Testis (tissue), 3 donors: ENCODE results near the gene ZNF610. TPM values are rescaled to one million over a fixed set of nuclear protein-coding genes. Genes with fewer than 3 reads are reported as not detected.

Experiments
- DNase-seq: peaks from one replicate; pipeline ENCODE4 v3.0.0-alpha.2; 2019
- H3K27ac ChIP-seq, 2 donors: fragments of 200-600 bp; sonication (generic); one replicate each; pipeline ENCODE4 v1.5.1; 2019
- H3K27me3 ChIP-seq: fragments of 200-600 bp; sonication (generic); one replicate; pipeline ENCODE4 v1.5.1; 2019
- H3K36me3 ChIP-seq: fragments of 200-600 bp; sonication (generic); one replicate; pipeline ENCODE4 v1.5.1; 2017; ENCODE audit warnings: low read depth; ENCODE audit errors: missing control alignments
- H3K4me1 ChIP-seq: fragments of 200-600 bp; sonication (generic); one replicate; pipeline ENCODE4 v1.5.1; 2019
- H3K4me3 ChIP-seq, 2 donors: fragments of 200-600 bp; sonication (generic); one replicate each; pipeline ENCODE4 v1.5.1; 2017 to 2019
- H3K9me3 ChIP-seq: fragments of 200-600 bp; sonication (generic); one replicate; pipeline ENCODE4 v1.5.1; 2017
- CTCF ChIP-seq, 3 experiments: fragments of 450-650 bp in 2 of 3; fragments of 200-600 bp in 1 of 3; sonication (generic) in 1 of 3; IDR thresholded peaks; one replicate each; pipeline ENCODE4 v1.5.1; 2016 to 2019; ENCODE audit warnings: antibody characterized with exemption in 3 of 3, mild to moderate bottlenecking in 2 of 3, moderate library complexity in 1 of 3
- POLR2A ChIP-seq: fragments of 450-650 bp; IDR thresholded peaks from one replicate; pipeline ENCODE4 v1.6.1; 2017; ENCODE audit warnings: antibody characterized with exemption, mild to moderate bottlenecking, moderate library complexity
- WGBS, 2 donors: methylation state at CpG; one replicate each; pipeline ENCODE4 v1.1.5; 2018; 5-methylcytosine and 5-hydroxymethylcytosine counted together
- intact Hi-C: fragments of 100-400 bp; cut with DNase I; formaldehyde crosslinking; loops from one replicate; pipeline ENCODE4 v1.15.1; 2023; ENCODE audit warnings: low total_unique reads
- polyA plus RNA-seq: library from polyadenylated mRNA; stranded (reverse); fragments of 350-450 nt; fragmentation: Illumina TruSeq; extraction: RNeasy Lipid Tissue Mini Kit (QIAGEN cat#74804); gene quantifications from one replicate; pipeline ENCODE4 v1.2.3, GENCODE V29; 2014; ENCODE audit warnings: low read depth, low replicate concordance; ENCODE audit not compliant: insufficient read depth
- total RNA-seq, 2 donors: library from RNA; depleted of rRNA; stranded (reverse); fragments of >200 nt; gene quantifications; one replicate each; pipeline ENCODE4 v1.2.3, GENCODE V29; 2016

ZNF610 gene
- total and polyA plus RNA-seq, 3 donors from 2014 or later: 11.1 to 21.5 (median 16.6) TPM

DNA sequence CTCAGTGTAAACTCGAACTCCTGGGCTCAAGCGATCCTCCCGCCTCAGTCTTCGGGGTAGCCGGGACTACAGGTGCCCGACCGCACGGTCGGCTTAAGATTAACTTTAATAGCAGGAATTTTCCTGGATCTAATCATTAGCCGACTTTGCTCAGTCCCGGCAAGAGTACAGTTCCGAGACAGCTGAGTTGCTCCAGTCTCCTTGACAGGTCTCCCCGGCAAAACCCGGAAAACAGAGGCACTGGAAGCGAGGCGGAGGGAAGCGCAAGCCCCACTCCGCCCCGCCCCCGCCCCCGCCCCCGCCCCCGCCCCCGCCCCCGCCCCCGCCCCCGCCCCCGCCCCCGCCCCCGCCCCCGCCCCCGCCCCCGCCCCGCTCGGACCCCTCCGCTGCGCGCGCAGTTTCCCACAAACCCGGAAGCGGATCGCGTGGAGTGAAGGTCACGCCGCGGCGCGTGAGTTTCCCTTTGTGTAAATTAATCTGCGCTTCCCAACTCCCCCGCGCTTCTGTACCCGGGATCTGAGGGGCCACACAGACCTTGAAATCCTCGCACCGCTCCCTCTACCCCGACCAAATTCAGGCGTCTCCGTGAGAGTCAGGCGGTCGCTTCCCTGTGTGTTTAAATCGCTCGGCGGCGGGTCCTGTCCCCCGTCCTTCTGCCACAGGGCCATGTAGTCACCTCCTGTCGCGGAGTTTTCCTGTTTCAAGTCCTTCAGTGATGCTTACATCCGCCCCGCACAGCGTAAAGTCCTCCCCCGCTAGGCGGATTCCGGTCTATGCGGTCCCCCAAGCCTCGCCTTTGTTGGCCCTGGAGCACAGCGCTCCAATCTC is 39.1 kb upstream of the ZNF610 start, which contains the start of gene ZNF480:
Gene ZNF480 (plus strand): TSS at position 397 of the 828 bp plus-strand sequence. CDS start 3,244 bp downstream, outside the sequence.
- intact Hi-C loops: no loop called here

GRCh38 chr19:52297601-52298364 is 38.3 kb upstream of the ZNF610 start:
- no peaks in the 10 kb centered on the region for H3K27me3 ChIP-seq
- intact Hi-C loops: no loop called here
- TF ChIP-seq CTCF (IDR thresholded peaks at IDR 0.05) (no peak), POLR2A (no peak)
- no peaks in the 10 kb centered on the region for H3K9me3 ChIP-seq
- H3K36me3 ChIP-seq: no peaks in the 10 kb centered on the region
- peak overlapping the region; percentile 65 to 84 for H3K4me3 ChIP-seq
- H3K4me1 ChIP-seq: peaks cover 10% of the 10 kb centered on the region
- WGBS, 2 donors: 6 to 9% methylated on average over 18 of the region's 18 CpGs
- peak overlapping the region; percentile 70 to 85 for H3K27ac ChIP-seq
- DNase-seq: no peak

More for the DNA sequence above, 39.1 kb upstream of the ZNF610 start, which contains the start of gene ZNF480:
- 1% methylated on average over 46 to 58 of the region's 75 CpGs for WGBS, 2 donors
- no peaks in the 10 kb centered on the region for H3K36me3 ChIP-seq
- TF ChIP-seq CTCF (IDR thresholded peaks at IDR 0.05) (no peak), POLR2A (no peak)
- no peaks in the 10 kb centered on the region for H3K9me3 ChIP-seq
- no peaks in the 10 kb centered on the region for H3K27me3 ChIP-seq
- H3K27ac ChIP-seq: peak within 1 kb of the TSS; percentile 70 to 85
- H3K4me1 ChIP-seq: peaks cover 10% of the 10 kb centered on the region
- peak; percentile 87 for DNase-seq
- peak within 1 kb of the TSS; percentile 65 to 84 for H3K4me3 ChIP-seq

- no peak for DNase-seq
- 95% methylated on average over 10 of the region's 10 CpGs for WGBS, 2 donors
- Histone ChIP-seq H3K27me3 (no peaks in the 10 kb centered on the region), H3K27ac (no peak overlapping the region), H3K4me3 (no peak overlapping the region), H3K36me3 (no peaks in the 10 kb centered on the region), H3K4me1 (no peaks in the 10 kb centered on the region), H3K9me3 (no peaks in the 10 kb centered on the region)
- TF ChIP-seq POLR2A (no peak), CTCF (IDR thresholded peaks at IDR 0.05) (no peak)
- intact Hi-C loops: no loop called here
Observed at GRCh38 chr19:52307275-52307674, 28.8 kb upstream of the ZNF610 start.

- WGBS, 2 donors: 95% methylated on average over 6 of the region's 6 CpGs
Observed at GRCh38 chr19:52322429-52322828, 13.6 kb upstream of the ZNF610 start.

More at GRCh38 chr19:52322429-52322828, 13.6 kb upstream of the ZNF610 start:
- H3K9me3 ChIP-seq: no peaks in the 10 kb centered on the region
- TF ChIP-seq POLR2A: no peak
- TF ChIP-seq CTCF (IDR thresholded peaks at IDR 0.05): no peak
- DNase-seq: no peak
- no peaks in the 10 kb centered on the region for H3K4me1 ChIP-seq
- intact Hi-C loops: no loop called here
- H3K36me3 ChIP-seq: no peaks in the 10 kb centered on the region
- no peaks in the 10 kb centered on the region for H3K27me3 ChIP-seq
- H3K4me3 ChIP-seq: no peak overlapping the region
- H3K27ac ChIP-seq: no peak overlapping the region
